ENCODE results near the gene TBX21.

Gene TBX21, protein sequence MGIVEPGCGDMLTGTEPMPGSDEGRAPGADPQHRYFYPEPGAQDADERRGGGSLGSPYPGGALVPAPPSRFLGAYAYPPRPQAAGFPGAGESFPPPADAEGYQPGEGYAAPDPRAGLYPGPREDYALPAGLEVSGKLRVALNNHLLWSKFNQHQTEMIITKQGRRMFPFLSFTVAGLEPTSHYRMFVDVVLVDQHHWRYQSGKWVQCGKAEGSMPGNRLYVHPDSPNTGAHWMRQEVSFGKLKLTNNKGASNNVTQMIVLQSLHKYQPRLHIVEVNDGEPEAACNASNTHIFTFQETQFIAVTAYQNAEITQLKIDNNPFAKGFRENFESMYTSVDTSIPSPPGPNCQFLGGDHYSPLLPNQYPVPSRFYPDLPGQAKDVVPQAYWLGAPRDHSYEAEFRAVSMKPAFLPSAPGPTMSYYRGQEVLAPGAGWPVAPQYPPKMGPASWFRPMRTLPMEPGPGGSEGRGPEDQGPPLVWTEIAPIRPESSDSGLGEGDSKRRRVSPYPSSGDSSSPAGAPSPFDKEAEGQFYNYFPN

DNA sequence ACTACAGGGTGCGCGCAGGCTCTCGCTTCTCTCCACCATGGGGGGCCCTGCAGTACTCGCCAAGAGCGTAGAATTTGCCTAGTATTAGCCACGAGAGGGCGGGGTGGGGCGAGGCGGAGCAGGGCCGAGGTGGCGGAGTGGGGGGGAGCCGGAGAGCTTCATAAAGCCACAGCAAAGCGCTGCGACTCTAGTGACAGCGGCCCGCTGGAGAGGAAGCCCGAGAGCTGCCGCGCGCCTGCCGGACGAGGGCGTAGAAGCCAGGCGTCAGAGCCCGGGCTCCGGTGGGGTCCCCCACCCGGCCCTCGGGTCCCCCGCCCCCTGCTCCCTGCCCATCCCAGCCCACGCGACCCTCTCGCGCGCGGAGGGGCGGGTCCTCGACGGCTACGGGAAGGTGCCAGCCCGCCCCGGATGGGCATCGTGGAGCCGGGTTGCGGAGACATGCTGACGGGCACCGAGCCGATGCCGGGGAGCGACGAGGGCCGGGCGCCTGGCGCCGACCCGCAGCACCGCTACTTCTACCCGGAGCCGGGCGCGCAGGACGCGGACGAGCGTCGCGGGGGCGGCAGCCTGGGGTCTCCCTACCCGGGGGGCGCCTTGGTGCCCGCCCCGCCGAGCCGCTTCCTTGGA lies at the start of gene TBX21:
Gene TBX21 (plus strand): TSS at position 190 of the 627 bp plus-strand sequence. CDS start 219 bp downstream, at position 409.
- peak; percentile 51 for DNase-seq

DNA sequence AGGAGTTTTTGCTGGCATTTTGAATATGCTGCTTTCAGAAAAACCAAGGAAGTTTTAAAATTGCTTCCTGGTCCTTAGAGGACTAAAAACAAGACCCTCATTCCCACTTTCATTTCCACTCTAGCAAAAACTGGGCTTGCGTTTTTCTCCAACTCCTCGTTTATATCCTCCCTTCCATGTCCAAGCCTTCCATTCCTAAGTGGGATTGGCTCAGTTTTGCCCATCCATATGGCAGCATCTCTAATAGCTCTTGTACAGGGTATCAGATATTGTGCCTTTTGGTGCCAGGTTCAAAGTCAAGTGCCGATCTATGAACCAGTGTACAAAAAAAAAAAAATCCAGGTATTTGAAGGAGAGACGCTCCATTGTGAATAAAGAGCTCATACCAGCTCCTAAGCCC lies 49.0 kb upstream of the TBX21 start:
- no peak for DNase-seq

DNA sequence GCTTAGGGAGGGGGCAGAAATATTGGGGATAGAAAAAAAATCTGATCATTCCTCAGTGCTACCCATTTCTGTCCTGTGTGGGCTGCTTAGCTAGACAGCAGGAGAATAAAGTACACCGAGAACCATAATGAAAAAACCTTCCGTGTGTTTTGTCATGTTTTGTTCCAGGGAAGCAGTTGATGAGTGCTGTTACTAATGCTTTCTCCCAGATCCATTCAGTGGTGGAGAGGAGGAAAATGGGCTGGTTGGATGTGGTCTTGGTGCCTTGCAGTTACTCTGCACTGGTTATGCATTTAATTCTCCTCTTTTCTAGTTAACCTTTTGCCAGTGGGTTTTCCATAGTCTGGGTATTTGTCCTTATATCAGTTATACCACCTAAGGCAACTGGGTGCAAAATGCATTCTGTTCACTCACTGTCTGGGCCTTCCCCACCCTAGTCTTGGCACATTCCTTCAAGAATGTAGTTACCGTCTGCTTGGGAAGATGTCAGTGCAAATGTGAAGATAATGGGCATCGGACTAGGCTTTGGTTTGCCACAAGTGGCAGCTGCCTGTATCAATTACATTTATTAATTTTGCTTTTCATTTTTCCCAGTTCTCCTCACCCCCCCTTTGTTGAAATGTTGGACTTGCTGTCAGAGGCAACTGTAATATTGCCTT lies 48.4 kb upstream of the TBX21 start:
- DNase-seq: no peak

DNA sequence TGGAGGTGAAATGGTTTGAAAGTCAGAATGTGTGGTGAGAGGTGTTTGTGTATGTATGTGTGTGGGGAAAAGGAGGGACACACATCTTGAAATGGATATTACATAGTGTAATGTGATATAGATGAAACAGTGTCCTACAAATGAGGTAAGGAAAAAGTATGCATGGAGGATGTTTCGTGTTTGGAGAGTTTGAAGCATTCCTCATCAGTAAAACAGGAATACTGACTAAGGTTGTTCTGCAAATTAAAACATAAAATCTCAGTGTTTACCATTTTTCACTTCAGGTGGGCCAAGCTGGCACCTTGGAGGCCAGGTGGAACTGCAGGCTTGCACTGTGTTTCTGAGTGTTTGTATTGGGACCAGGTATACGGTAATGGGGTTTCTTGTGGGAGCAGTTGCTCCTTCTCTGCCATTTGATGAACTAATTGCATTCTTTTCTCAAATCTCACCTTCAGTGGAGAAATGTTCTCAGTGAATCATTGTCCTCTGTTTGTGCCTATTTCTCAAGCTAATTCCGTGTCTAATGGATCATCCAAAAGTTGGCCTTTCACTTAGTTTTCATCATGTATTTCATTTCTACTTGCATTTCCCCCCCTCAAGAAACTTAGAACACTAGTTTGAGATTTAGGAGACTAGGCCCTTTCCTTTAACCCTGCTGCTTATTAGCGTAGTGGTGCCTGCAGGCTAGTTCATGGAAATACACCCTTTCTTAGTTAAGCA lies 47.3 kb upstream of the TBX21 start:
- no peak for DNase-seq

DNA sequence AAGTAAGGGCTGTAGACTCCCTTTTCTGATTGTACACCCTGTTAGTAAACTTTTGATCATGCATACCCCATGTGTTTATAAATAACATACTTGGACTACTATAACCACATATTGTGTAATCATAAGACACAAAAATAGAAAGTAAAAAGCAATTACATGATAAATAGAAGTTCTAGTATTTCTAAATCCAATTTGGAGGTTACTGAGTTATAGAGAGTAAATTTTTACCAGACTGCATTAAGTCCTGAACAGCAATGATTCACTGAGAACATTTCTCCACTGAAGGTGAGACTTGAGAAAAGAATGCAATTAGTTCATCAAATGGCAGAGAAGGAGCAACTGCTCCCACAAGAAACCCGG lies 46.8 kb upstream of the TBX21 start:
- DNase-seq: no peak

DNA sequence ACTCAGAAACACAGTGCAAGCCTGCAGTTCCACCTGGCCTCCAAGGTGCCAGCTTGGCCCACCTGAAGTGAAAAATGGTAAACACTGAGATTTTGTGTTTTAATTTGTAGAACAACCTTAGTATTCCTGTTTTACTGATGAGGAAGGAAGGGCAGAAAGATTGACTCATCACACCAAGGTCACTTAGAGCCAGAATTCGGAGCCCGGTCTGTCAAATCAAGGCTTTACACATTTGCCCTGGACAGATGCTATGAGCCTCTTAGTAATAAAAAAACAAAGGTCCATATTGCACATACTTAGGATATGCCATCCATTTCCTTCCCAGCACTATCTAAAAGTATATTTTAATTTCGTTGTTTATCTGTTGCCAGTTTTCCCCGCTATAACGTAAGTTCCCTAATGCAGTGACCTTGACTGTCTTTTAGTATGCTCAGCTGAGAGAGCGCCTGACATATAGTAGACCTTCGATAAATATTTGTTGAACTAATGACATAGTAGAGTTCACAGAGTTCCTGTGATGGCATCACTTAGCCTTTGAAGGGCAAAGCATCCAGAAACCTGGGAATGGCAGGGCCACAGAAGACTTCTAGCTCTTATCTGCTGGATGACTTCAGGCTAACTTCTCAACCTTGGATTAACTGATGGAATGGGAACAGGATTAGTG lies 46.2 kb upstream of the TBX21 start:
- DNase-seq: no peak

DNA sequence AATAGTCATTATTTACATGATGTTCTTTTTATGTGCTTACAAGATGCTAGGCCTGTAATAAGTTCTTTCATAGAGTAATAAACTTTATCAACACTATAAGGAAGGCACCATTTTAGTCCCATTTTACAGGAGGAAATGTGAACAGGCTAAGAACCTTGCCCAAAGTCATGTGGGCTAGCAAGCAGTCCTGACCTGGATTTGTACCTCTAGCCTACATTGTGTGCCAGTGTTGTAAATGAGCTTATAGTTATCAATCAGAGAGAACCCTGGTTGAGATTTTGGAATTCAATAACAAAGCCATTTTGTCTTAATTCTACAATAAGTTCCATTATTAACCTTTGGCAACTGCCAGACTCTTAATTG lies 45.7 kb upstream of the TBX21 start:
- DNase-seq: no peak

DNA sequence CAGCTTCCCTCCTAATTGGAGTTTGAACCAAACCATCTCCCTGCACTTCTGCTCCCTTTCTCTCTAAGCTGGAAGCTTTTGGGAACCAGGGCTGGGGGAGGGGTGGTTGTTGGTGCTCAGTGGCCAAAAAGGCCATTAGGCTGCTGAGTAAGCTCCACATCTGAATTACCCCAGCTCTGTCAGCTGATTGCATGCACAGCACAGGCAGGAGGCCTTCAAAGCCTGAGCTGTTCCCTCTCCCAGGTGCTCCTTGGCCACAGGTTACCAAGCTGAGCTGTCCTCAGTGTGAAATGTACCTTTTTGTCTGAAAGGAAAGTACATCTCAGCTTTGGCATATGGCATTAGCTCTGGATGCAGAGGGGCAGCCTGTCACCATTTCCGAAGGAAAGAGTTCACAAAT lies 45.3 kb upstream of the TBX21 start:
- DNase-seq: no peak

DNA sequence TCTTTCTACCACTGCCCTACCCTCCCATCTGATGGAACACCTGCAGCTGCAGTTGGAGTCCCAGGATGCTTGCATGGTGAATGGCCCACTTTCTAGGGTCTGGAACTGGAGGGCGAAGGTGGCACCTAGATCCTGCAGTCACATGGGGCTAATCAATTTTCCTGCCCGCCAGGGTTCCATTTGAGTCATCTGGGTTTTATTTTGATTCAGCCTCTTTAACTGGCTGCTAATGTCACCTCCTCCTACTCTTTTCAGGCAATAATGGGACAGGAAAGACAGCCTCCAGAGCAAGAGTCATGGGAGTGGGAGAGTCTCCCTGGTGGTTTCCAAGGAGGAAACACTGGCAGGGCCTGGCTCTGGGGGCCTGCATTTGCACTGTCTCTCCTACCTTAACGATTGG lies 42.9 kb upstream of the TBX21 start:
- no peak for DNase-seq

DNA sequence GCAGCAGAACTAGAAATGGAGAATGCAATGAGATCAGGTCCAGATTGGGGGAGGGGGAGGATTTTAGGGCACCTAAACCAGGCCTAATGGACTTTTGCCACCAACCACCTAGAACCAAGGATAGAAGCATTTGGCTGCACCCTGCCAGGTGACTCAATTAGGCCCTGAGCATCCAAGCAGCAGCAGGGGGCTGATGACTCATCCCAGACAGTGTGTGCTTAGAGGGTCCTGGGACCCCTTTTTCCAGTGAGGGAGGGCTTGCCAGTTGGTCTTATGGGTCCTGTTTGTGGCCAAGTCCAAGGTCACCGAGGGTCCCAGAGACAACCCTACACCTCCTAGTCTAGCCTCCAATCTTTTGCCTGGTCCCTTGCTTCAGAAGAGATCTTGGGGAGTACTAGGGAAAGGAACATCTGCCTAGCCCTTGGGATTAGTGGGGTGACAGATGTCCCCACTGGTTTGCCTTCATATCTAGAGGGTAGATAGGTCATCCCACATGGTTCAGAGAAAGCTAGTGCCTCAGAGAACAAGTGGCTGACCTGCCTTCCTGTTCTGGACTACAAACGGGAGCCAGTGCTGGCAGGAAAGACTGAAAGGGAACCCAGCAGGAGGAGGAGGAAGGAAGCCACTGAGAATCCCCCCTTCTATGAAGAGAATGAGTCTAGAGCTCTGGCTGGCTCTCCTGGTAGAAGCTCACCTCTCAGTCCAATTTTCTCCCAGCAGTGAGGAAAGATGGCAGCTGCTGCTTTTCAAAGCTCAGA lies 40.7 kb upstream of the TBX21 start:
- DNase-seq: no peak

DNA sequence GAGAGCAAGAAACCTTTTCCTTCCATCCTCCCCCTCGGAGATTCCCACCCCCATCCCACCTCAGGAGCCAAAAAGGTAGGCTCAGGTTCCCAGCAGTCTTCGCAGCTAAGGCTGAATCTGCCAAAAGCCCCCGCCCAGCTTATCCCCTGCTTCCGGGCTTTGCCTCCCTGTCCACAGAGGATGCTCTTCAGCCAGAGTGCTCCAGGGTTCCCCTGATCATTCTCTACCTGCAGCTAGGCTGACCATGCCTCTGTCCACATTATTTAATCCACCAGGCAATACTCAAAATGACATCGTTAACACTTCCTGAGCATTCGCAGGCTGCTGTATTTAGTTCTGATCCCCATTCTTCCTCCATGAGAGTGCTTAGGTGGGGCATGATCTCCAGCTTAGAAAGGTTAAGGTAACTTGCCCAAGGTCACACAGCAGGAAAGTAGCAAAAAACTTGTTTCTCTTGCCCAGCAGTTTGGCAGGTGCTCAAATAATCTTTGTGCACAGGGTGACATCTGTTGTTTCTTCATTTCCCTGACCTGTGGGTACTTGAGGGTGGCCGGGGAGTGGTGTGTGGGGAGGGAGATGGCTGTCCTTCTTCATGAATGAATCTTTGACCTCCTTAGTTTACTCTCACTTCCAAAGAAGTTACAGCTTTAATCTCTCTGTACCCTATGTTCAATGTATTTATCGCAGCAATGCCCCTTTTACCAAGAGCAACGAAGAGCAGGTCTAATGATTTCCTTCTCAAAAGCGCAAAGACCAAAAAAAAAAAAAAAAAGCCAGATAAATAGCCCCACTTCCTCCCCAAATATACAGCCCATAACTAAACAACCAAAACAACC lies 39.9 kb upstream of the TBX21 start:
- DNase-seq: no peak

DNA sequence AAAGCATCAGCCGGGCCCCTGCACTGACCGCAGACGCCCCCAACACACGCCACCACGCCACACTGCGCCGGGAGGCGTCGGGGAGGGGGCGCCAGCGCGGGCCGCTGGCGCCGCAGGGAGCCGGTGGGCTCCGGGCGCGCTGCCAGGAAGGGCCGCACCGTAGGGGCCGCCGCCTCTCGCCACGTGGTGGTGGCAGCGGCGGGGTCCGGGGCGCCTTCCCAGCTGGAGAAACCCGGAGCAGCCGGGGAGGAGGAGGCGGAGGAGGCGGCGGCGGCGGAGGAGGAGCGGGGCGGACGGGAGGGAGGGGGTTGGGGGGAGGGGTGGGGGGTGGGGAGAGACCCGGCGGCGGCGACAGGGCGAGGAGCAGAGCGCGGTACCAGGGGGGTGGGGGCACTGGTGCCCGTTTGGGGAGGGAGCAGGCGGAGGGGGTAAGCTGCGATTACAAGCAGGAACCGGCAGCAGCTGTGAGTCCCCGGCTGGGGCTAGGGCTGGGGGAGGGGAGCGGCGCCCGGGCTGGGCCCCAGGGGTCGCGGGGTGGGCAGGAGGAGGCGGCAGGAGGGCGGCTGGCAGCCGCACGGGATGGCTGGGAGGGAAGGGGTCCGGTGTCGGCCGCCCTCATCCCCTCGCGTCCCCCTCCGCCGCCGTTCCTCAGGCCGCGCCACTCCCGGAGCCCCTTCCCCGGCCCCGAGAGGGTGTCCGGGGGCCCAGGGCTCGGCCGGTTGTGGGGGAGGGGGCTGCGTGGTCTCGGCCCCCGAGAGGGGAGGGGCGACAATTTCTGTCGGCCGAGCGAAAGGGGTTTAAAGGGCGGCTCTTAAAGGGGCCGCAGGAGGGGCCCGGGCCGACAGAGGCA lies 39.1 kb upstream of the TBX21 start, which contains the start of gene TBKBP1:
Gene TBKBP1 (plus strand): TSS at position 431 of the 850 bp plus-strand sequence. CDS start 1,952 bp downstream, outside the sequence.
- DNase-seq: no peak

DNA sequence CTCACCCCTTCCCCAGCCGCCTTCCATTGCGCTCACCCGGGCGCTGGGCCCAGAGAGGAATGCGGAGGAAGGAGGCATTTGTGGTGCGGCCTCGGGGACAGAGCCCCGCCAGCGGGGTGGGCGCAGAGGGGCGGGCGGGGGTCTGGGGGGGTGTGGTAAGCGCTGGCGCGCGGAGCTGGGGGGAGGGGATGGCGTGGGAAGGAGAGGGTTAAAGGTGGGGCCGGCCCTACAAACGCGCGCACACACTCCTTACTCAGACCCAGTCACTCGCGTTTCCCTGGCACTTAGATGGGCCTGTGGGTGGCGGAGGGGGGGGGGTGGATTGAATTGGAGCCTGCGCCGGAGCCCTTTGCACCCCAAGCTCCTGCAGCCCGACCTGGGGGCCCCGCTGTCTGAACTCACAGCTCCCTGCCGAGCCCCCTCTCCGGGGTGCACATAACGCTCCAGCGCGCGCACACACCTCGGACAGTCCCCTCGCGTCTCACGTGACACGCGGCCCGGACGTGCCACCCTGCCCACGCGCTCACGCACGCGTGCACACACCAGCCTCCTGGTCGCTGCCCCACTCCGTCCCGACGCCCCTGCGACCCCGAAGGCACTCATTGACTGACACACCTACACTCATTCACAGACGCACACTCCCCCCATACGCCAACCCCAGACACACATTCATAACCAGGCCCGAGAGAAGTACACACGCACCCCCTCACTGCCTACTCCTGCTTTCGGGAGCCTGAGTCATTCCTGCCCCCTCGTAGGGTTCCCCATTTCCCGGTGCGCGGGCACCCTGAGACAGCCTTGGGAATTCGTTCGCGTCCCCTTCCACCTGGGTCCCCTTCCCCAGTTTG lies 38.2 kb upstream of the TBX21 start:
- peak; percentile 91 for DNase-seq

DNA sequence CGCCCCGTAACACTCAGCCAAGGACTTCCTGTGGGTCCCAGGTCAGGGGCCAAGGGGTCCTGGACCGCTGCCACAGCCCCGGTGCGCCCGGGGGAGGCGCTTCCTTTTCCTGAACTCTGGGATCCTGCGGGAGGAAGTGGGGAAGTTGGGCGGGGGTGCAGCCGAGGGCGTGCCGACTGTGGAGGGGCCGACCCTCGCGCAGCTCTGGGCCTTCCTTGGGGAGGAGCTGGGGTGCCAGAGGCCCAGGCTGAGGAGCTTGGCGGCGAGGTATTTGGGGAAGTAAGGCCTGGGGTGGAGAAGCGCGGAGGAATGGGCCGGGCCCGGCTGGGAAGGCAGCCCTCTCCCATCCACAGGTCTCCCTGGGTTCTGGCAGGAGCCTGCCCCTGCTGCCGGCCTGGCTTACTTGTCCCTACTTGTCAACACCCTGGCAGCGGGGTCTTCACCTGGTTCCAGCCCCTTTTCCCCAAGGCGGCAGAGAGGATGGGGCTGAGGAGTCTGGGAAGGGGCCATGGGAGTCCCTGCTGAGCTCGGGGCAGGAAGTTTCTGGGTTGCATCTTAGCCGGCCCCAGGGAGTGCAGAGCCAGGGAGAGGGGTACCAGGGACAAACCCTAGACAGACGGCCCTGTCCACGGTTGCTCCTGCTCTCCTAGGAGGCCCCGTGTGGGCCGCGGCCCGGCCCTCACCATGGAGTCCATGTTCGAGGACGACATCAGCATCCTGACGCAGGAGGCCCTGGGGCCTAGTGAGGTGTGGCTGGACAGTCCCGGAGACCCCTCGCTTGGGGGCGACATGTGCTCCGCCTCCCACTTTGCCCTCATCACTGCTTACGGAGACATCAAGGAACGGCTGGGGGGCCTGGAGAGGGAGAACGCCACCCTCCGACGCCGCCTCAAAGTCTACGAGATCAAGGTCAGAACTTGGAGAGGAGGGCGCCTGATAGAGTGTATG lies 37.3 kb upstream of the TBX21 start:
- DNase-seq: peak; percentile 74

DNA sequence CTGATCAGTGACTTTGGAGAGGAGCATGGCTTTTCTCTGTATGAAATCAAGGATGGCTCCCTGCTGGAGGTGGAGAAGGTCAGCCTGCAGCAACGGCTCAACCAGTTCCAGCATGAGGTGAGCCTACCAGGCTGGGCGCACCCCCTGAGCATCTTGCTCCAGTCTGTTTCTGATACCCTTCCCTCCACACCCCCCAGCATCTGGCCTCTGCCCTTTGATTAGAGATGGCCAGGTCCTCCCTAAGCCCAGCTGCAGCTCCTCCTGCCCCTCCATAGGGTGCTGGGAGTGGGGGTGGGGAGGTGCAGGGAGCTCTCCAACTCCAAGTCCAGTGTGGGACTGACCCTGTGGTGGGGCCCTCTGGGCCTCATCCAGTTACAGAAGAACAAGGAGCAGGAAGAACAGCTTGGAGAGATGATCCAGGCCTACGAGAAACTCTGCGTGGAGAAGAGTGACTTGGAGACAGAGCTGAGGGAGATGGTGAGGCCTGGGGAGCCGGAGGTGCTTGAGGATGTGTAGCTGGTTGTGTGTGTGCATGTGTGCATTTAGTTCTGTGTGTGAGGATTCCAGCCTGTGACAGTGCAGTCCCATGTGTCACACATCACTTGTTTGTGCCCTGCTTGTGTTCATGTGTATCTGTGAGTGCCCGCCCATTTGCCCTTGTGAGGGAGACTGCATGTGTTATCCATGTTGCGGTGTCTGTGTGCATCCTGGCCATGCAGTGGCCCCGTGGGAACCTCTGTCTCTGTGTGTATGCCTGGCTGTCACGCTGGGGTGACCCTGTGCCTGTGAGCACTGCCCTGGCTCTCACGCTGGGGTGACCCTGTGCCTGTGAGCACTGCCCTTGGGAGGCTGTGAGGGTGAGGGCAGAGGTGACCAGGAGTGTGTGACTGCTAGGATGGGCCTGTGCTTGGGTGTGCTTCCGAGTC lies 36.1 kb upstream of the TBX21 start:
- DNase-seq: no peak
